22Rv1 (cell line): Measurements from ENCODE around the gene RICTOR.

Experiments
- ZFX ChIP-seq: fragments of 450-650 bp; IDR thresholded peaks from 2 replicates; pipeline ENCODE4 v1.6.1; 2017; ENCODE audit warnings: antibody characterized with exemption, borderline replicate concordance
- TF ChIP-seq, protein P1 (sequence below): fragments of 450-650 bp; IDR thresholded peaks from 2 replicates; pipeline ENCODE4 v1.5.1; 2017; ENCODE audit warnings: mild to moderate bottlenecking

DNA sequence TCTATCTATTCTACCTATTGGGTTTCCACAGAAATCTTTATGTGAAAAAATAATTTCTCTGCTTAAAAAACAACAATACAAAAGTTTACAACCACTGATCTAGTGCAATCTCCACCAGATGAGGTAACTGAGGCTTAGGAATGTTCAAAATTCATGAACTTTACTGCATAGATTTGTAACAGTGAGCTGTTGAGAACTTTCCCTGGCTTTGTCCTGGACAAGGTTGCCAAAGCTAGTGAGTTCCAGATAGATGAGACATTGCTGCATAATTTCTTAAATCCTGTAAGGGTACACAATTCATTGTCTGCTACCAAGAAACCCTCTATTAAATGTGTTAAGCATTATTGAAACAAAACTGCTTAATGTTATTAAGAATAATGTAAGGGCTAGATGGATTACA is 125.7 kb downstream of the RICTOR start:
- TF ChIP-seq, protein P1, sequence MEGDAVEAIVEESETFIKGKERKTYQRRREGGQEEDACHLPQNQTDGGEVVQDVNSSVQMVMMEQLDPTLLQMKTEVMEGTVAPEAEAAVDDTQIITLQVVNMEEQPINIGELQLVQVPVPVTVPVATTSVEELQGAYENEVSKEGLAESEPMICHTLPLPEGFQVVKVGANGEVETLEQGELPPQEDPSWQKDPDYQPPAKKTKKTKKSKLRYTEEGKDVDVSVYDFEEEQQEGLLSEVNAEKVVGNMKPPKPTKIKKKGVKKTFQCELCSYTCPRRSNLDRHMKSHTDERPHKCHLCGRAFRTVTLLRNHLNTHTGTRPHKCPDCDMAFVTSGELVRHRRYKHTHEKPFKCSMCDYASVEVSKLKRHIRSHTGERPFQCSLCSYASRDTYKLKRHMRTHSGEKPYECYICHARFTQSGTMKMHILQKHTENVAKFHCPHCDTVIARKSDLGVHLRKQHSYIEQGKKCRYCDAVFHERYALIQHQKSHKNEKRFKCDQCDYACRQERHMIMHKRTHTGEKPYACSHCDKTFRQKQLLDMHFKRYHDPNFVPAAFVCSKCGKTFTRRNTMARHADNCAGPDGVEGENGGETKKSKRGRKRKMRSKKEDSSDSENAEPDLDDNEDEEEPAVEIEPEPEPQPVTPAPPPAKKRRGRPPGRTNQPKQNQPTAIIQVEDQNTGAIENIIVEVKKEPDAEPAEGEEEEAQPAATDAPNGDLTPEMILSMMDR: no peak
- no peak for TF ChIP-seq ZFX
